ENCODE data around the gene AMFR.

The AMFR gene

DNA sequence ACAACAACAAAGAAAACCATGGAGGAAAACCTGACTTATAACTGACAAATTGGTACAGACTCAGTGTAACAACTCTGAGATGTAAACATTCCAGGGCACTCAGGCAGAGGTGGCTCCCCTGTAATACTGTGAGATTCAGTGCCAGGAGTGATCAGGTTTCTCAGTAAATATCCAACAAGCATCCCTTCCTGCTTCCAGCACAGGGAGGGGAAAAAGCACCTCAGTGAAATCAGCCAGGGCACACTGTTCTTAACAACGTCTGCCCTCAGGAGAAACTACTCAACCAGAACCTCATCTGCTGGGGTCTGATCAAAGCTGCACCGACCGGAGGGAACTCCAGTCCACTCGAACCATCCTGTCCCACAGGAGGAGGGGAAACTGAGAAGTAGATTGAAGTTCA is 52.3 kb downstream of the AMFR start:
- TF ChIP-seq, protein P1, sequence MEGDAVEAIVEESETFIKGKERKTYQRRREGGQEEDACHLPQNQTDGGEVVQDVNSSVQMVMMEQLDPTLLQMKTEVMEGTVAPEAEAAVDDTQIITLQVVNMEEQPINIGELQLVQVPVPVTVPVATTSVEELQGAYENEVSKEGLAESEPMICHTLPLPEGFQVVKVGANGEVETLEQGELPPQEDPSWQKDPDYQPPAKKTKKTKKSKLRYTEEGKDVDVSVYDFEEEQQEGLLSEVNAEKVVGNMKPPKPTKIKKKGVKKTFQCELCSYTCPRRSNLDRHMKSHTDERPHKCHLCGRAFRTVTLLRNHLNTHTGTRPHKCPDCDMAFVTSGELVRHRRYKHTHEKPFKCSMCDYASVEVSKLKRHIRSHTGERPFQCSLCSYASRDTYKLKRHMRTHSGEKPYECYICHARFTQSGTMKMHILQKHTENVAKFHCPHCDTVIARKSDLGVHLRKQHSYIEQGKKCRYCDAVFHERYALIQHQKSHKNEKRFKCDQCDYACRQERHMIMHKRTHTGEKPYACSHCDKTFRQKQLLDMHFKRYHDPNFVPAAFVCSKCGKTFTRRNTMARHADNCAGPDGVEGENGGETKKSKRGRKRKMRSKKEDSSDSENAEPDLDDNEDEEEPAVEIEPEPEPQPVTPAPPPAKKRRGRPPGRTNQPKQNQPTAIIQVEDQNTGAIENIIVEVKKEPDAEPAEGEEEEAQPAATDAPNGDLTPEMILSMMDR (IDR thresholded peaks at IDR 0.05; ENCODE audit: insufficient read depth, missing control alignments), result no peak
- FAIRE-seq, result no peak

DNA sequence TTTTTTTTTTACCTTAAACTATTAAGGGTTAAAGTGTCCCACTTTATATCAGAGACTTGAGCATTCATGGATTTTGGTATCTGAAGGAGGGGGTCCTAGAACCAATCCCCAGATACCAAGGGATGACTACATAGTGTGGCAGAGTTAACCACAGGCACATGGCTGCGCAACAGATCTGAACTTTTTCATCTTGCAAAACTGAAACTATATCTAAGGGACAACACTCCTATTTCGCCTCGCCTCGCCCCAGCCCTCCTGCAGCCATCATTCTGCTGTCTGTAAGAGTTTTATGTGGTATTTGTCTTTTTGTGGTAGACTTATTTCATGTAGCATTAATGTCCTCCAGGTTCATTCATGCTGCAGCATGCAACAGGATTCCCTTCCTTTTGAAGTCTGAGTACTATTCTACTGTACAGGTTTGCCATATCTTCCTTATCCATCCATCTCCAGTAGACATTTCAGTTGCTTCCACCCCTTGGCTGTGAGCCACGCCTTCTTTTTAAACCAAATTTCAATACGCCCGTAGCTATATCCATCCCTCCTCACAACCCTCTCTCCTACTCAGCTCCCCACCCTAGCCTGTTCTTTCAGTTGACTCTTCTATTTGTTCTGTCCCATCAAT is 53.2 kb downstream of the AMFR start:
- DNase-seq (ENCODE audit: insufficient read length, low spot score), result no peak
- FAIRE-seq, result no peak
- TF ChIP-seq, protein P1 (IDR thresholded peaks at IDR 0.05; ENCODE audit: insufficient read depth, missing control alignments), result no peak

More for the DNA sequence above, 52.3 kb downstream of the AMFR start:
- no peak for DNase-seq (ENCODE audit: insufficient read length, low spot score)

- DNase-seq (ENCODE audit: insufficient read length, low spot score), result no peak
- TF ChIP-seq, protein P1 (IDR thresholded peaks at IDR 0.05; ENCODE audit: insufficient read depth, missing control alignments), result no peak
Observed at GRCh38 chr16:56371660-56371937, 53.7 kb downstream of the AMFR start.

DNA sequence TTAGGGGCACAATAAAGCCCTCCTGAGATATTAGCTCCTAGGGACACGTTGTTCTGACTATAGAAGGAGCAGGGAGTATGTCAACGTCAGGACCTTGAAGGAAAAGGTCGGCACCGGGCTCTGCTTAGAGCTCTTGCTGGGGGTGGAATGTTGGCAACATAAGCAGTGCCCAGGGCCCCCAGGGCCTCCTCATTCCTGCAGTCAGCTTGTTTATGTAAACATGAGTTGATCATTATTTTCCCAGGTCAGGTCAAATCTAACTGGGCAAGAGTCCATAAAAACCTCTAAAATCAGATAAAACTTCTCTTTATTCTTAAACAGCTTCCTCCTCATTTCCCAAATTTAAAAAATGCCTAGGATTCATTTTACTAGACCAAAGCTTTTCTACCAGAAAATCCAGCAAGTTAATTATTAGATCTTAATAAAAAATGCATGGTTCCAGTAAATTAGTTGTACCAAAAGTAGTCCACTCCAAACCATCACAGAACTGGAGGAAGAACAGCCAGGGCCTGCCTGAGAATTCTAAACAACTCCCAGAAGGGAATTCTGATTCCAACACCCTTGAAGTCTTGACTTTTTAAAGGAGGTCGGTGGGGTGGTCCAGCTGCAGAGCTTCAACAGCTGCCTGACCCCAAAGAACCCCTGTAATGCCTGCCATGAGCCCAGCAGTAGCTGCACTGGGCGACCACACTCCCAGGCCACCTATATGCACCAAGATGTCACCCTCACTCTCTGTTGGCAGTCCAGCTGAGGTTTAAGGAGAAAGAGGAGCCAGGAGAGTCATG is 54.3 kb downstream of the AMFR start:
- DNase-seq (ENCODE audit: insufficient read length, low spot score) (no peak), FAIRE-seq (no peak)
- TF ChIP-seq, protein P1 (IDR thresholded peaks at IDR 0.05; ENCODE audit: insufficient read depth, missing control alignments), result no peak

More at GRCh38 chr16:56371660-56371937, 53.7 kb downstream of the AMFR start:
- no peak for FAIRE-seq

GRCh38 chr16:56370185-56370874 is 55.0 kb downstream of the AMFR start:
- TF ChIP-seq, protein P1 (IDR thresholded peaks at IDR 0.05; ENCODE audit: insufficient read depth, missing control alignments), result no peak
- FAIRE-seq, result no peak
- DNase-seq (ENCODE audit: insufficient read length, low spot score), result no peak

DNA sequence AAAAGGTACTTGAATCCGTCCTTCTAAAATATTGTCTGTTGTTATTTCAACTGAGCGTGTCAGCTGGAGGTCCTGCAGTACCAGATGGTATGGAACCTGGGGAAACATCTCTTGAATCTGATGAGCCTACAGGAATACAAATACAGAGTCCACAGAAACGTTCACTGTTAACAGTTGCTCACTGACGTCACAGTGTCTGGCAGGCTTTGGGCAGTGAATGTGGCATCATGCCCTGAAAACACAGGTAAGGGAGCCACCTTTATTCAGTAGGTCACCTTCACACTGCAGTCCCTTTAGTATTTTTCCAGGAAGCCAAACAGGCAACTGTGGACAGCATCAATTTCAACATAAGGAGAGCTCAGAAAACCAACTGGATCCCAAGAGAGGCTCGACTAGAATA is 56.1 kb downstream of the AMFR start:
- no peak for DNase-seq (ENCODE audit: insufficient read length, low spot score)
- TF ChIP-seq, protein P1 (IDR thresholded peaks at IDR 0.05; ENCODE audit: insufficient read depth, missing control alignments), result no peak
- FAIRE-seq, result no peak
